ENCODE data around the gene CENPV.

CENPV gene

DNA sequence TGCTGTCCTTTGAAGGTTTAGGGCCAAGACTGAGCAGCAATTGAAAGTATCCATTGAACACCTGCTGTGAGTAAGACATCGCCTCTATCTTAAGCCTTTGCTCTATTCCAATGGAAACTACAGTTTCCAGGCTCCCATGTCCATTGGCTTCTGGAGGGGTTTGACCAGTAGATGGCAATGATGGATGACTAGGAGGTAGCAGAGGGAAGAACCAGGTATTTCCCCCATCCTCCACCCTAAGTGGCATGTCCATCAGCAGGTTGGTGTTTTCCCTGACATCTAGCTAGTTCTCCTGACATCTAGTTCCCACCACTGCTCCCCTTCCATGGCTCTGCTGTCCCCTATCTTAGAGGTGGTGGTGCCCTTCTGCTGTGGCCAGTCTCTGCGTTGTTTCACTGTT lies 58.7 kb downstream of the CENPV start:
- no peak for TF ChIP-seq CTCF (IDR thresholded peaks at IDR 0.05; ENCODE audit: low read depth, low read length)
- DNase-seq (ENCODE audit: extremely low read depth, low read depth), result no peak

GRCh38 chr17:16293931-16294330 lies 59.3 kb downstream of the CENPV start:
- TF ChIP-seq CTCF (IDR thresholded peaks at IDR 0.05; ENCODE audit: low read depth, low read length), result no peak
- no peak for DNase-seq (ENCODE audit: extremely low read depth, low read depth)
